ENCODE data around the gene IFT88.

DNA sequence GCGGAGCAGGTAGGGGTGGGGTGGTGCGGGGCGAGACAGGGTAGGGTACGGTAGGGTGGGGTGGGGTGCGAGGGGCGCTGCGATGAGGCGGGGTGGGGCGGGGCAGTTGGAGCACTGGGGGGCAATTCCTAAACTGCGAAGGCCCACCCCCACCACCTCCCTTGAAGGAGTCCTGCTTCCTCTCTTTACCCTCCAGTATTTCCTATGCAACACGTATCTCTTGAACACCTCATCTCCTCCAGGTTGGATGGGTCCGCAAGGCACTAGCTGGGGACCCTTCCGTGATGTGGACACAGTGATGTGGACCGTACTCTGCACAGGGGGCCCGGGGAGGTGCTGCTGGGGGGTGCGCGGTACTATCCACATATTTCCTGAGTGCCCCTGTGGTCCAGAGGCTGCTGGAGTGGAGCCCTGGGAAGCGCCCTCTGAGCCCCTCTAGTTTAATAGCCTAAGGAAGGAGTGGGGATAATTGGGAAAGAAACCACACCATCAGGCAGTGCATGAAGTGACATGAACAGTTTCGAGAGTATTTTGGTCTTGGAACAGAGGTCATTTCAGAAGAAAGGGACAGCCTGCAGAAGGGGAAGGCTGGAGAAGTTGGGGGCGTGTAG is 137.6 kb downstream of the IFT88 start:
- TF ChIP-seq, protein P1, sequence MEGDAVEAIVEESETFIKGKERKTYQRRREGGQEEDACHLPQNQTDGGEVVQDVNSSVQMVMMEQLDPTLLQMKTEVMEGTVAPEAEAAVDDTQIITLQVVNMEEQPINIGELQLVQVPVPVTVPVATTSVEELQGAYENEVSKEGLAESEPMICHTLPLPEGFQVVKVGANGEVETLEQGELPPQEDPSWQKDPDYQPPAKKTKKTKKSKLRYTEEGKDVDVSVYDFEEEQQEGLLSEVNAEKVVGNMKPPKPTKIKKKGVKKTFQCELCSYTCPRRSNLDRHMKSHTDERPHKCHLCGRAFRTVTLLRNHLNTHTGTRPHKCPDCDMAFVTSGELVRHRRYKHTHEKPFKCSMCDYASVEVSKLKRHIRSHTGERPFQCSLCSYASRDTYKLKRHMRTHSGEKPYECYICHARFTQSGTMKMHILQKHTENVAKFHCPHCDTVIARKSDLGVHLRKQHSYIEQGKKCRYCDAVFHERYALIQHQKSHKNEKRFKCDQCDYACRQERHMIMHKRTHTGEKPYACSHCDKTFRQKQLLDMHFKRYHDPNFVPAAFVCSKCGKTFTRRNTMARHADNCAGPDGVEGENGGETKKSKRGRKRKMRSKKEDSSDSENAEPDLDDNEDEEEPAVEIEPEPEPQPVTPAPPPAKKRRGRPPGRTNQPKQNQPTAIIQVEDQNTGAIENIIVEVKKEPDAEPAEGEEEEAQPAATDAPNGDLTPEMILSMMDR (IDR thresholded peaks at IDR 0.05): no peak
- TF ChIP-seq POLR2A (IDR thresholded peaks at IDR 0.05): no peak
- TF ChIP-seq EP300 (IDR thresholded peaks at IDR 0.05): no peak
